PFSK-1 (cell line): ENCODE results near the gene MEIS3.

Experiments
- FOXP2 ChIP-seq: optimal IDR thresholded peaks from 2 replicates; pipeline ENCODE3; 2011; ENCODE audit warnings: borderline replicate concordance, control low read depth, inconsistent platforms; ENCODE audit not compliant: insufficient read depth; ENCODE audit errors: extremely low read length, extremely low read depth
- POLR2AphosphoS5 ChIP-seq: IDR thresholded peaks from 2 replicates; pipeline ENCODE4 v1.6.1; 2012; ENCODE audit warnings: low read depth, mild to moderate bottlenecking, control low read depth, low read length, moderate library complexity
- REST ChIP-seq, 2 experiments: IDR thresholded peaks; 2 replicates each; pipeline versions ENCODE4 v1.6.1 to v1.8.0; 2011 to 2012; ENCODE audit warnings: low read depth in 2 of 2, low read length in 2 of 2, control low read depth in 1 of 2, inconsistent platforms in 1 of 2, mild to moderate bottlenecking in 1 of 2, moderate library complexity in 1 of 2; ENCODE audit not compliant: insufficient read depth in 1 of 2
- SIN3A ChIP-seq: IDR thresholded peaks from 2 replicates; pipeline ENCODE4 v1.6.1; 2012; ENCODE audit warnings: mild to moderate bottlenecking, low read length, moderate library complexity, borderline replicate concordance; ENCODE audit not compliant: insufficient read depth
- TAF1 ChIP-seq: IDR thresholded peaks from 2 replicates; pipeline ENCODE4 v1.6.1; 2012; ENCODE audit warnings: low read length, control low read depth, borderline replicate concordance; ENCODE audit not compliant: insufficient read depth

MEIS3 gene

GRCh38 chr19:47391510-47392223, 27.7 kb downstream of the MEIS3 start:
- TF ChIP-seq SIN3A = no peak
- no peak for TF ChIP-seq FOXP2
- no peak for TF ChIP-seq POLR2AphosphoS5
- TF ChIP-seq TAF1 = no peak
- TF ChIP-seq REST (IDR thresholded peaks at IDR 0.05; ENCODE audit: insufficient read depth in 1 of 2, low read depth in 2 of 2, low read length in 2 of 2) = no peak

GRCh38 chr19:47390533-47391488, 28.5 kb downstream of the MEIS3 start:
- no peak for TF ChIP-seq FOXP2
- TF ChIP-seq REST (IDR thresholded peaks at IDR 0.05; ENCODE audit: insufficient read depth in 1 of 2, low read depth in 2 of 2, low read length in 2 of 2) = no peak
- no peak for TF ChIP-seq POLR2AphosphoS5
- no peak for TF ChIP-seq SIN3A
- TF ChIP-seq TAF1 = no peak

- TF ChIP-seq POLR2AphosphoS5 = no peak
- no peak for TF ChIP-seq FOXP2
- TF ChIP-seq TAF1 = no peak
- TF ChIP-seq REST (IDR thresholded peaks at IDR 0.05; ENCODE audit: insufficient read depth in 1 of 2, low read depth in 2 of 2, low read length in 2 of 2) = no peak
- no peak for TF ChIP-seq SIN3A
Observed at GRCh38 chr19:47389150-47389556, 30.2 kb downstream of the MEIS3 start.

- TF ChIP-seq FOXP2 (no peak), REST (IDR thresholded peaks at IDR 0.05; ENCODE audit: insufficient read depth in 1 of 2, low read depth in 2 of 2, low read length in 2 of 2) (no peak), POLR2AphosphoS5 (no peak), SIN3A (no peak)
Observed at GRCh38 chr19:47381653-47382279, 37.6 kb downstream of the MEIS3 start.
